ENCODE measurements around the gene PPEF1.

GRCh38 chrX:18709833-18710232 is 2.4 kb downstream of the PPEF1 start:
- TF ChIP-seq, protein P1, sequence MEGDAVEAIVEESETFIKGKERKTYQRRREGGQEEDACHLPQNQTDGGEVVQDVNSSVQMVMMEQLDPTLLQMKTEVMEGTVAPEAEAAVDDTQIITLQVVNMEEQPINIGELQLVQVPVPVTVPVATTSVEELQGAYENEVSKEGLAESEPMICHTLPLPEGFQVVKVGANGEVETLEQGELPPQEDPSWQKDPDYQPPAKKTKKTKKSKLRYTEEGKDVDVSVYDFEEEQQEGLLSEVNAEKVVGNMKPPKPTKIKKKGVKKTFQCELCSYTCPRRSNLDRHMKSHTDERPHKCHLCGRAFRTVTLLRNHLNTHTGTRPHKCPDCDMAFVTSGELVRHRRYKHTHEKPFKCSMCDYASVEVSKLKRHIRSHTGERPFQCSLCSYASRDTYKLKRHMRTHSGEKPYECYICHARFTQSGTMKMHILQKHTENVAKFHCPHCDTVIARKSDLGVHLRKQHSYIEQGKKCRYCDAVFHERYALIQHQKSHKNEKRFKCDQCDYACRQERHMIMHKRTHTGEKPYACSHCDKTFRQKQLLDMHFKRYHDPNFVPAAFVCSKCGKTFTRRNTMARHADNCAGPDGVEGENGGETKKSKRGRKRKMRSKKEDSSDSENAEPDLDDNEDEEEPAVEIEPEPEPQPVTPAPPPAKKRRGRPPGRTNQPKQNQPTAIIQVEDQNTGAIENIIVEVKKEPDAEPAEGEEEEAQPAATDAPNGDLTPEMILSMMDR (IDR thresholded peaks at IDR 0.05), result no peak
- no peak for TF ChIP-seq POLR2A (IDR thresholded peaks at IDR 0.05)
